MM.1S (cell line): ENCODE measurements around the gene CD6.
A peak's percentile ranks its signal among the peaks of the same experiment; 100 is the strongest.
"Not testable (repeated sequence)": the region's sequence is repeated elsewhere in the genome, so short reads cannot be mapped to it uniquely, and the experiment has no call there.

ENCODE experiments used
- DNase-seq: peaks from one replicate; pipeline ENCODE4 v3.0.0-alpha.2; 2015
- H2AFZ ChIP-seq: fragments of 300-600 bp; sonication (generic); 2 replicates; pipeline ENCODE4 v1.6.0; 2016; ENCODE audit warnings: antibody characterized with exemption, low read length
- H3F3A ChIP-seq: fragments of 300-600 bp; sonication (generic); 2 replicates; pipeline ENCODE4 v1.6.1; 2016; ENCODE audit warnings: mild to moderate bottlenecking, antibody characterized with exemption, low read length, moderate library complexity, mixed read lengths; ENCODE audit not compliant: insufficient read depth
- H3K27ac ChIP-seq: fragments of 300-600 bp; sonication (generic); 2 replicates; pipeline ENCODE4 v1.5.1; 2016; ENCODE audit warnings: mild to moderate bottlenecking, low read length
- H3K27me3 ChIP-seq: fragments of 300-600 bp; sonication (generic); replicated peaks from 2 replicates; pipeline ENCODE4 v1.6.0; 2016; ENCODE audit warnings: low read length; ENCODE audit not compliant: insufficient read depth
- H3K36me3 ChIP-seq: fragments of 300-600 bp; sonication (generic); replicated peaks from 2 replicates; pipeline ENCODE4 v1.6.1; 2016; ENCODE audit warnings: mild to moderate bottlenecking, low read length, mixed read lengths; ENCODE audit not compliant: insufficient read depth
- H3K4me1 ChIP-seq: fragments of 300-600 bp; sonication (generic); 2 replicates; pipeline ENCODE4 v1.6.1; 2016; ENCODE audit warnings: low read length, mixed read lengths
- H3K4me2 ChIP-seq: fragments of 300-600 bp; sonication (generic); 2 replicates; pipeline ENCODE4 v1.6.0; 2016; ENCODE audit warnings: low read depth, low read length
- H3K4me3 ChIP-seq: fragments of 300-600 bp; sonication (generic); 2 replicates; pipeline ENCODE4 v1.5.1; 2016; ENCODE audit warnings: low read length, mixed read lengths
- H3K79me2 ChIP-seq: fragments of 300-600 bp; sonication (generic); 2 replicates; pipeline ENCODE4 v1.6.1; 2016; ENCODE audit warnings: mixed run types, low read length, mixed read lengths
- H3K9ac ChIP-seq: fragments of 300-600 bp; sonication (generic); 2 replicates; pipeline ENCODE4 v1.6.1; 2016; ENCODE audit warnings: low read length, mixed read lengths
- H3K9me2 ChIP-seq: fragments of 300-600 bp; sonication (generic); replicated peaks from 2 replicates; pipeline ENCODE4 v1.6.1; 2016; ENCODE audit warnings: mild to moderate bottlenecking, low read length, mixed read lengths; ENCODE audit not compliant: insufficient read depth
- H3K9me3 ChIP-seq: fragments of 300-600 bp; sonication (generic); replicated peaks from 2 replicates; pipeline ENCODE4 v1.6.1; 2016; ENCODE audit warnings: mild to moderate bottlenecking, low read length, mixed read lengths; ENCODE audit not compliant: insufficient read depth
- H4K20me1 ChIP-seq: fragments of 300-600 bp; sonication (generic); 2 replicates; pipeline ENCODE4 v1.6.1; 2016; ENCODE audit warnings: mild to moderate bottlenecking, low read length, moderate library complexity, mixed read lengths; ENCODE audit not compliant: insufficient read depth
- EZH2 ChIP-seq: fragments of 300-600 bp; sonication (generic); optimal IDR thresholded peaks from 2 replicates; pipeline ENCODE3; 2017; ENCODE audit warnings: low read depth, mild to moderate bottlenecking, antibody characterized with exemption, low read length, mixed read lengths
- EZH2phosphoT487 ChIP-seq: fragments of 300-600 bp; sonication (generic); IDR thresholded peaks from 2 replicates; pipeline ENCODE4 v1.6.1; 2018; ENCODE audit warnings: antibody characterized with exemption, low read length
- TF ChIP-seq, protein P1 (sequence below): fragments of 300-600 bp; sonication (generic); IDR thresholded peaks from 2 replicates; pipeline ENCODE4 v1.5.1; 2016; ENCODE audit warnings: antibody characterized with exemption, low read length, mixed read lengths

CD6 gene

DNA sequence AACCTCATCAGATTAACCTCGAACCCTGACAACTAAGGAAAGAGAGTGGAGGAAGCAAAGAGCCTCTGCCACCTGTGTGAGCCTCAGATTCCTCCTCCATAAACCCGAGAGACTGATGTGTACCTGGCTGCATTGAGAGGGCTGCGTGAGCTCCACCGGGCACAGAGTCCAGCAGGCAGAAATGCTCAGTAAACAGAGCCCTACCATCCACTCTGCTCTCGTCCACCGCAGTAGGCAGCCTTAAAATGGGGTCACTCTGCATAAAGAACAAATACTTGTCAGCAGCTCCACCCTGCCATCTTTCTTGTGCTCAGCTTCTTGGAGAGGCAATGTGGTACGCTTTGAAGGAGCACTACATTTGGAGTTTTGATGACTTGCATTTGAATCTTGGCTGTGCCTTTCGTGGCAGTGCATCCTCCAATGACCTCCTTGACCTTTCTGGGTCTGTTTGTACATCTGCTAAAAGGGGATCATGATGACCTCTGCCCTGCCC, 87.8 kb downstream of the CD6 start:
- Histone ChIP-seq H3K9me3 (no peaks in the 10 kb centered on the region), H3K27me3 (no peaks in the 10 kb centered on the region), H2AFZ (no peak overlapping the region), H3K4me1 (peaks cover 19% of the 10 kb centered on the region), H3K4me2 (no peak overlapping the region), H3K27ac (no peak overlapping the region), H3F3A (peaks cover 25% of the 10 kb centered on the region), H3K4me3 (no peak overlapping the region), H3K9me2 (no peaks in the 10 kb centered on the region), H4K20me1 (no peaks in the 10 kb centered on the region), H3K36me3 (no peaks in the 10 kb centered on the region), H3K79me2 (0 out of 2 replicates have a peak, but pooled peaks cover 3% of the 10 kb centered on the region), H3K9ac (no peak overlapping the region)
- no peak for TF ChIP-seq EZH2
- TF ChIP-seq EZH2phosphoT487 = no peak
- TF ChIP-seq, protein P1, sequence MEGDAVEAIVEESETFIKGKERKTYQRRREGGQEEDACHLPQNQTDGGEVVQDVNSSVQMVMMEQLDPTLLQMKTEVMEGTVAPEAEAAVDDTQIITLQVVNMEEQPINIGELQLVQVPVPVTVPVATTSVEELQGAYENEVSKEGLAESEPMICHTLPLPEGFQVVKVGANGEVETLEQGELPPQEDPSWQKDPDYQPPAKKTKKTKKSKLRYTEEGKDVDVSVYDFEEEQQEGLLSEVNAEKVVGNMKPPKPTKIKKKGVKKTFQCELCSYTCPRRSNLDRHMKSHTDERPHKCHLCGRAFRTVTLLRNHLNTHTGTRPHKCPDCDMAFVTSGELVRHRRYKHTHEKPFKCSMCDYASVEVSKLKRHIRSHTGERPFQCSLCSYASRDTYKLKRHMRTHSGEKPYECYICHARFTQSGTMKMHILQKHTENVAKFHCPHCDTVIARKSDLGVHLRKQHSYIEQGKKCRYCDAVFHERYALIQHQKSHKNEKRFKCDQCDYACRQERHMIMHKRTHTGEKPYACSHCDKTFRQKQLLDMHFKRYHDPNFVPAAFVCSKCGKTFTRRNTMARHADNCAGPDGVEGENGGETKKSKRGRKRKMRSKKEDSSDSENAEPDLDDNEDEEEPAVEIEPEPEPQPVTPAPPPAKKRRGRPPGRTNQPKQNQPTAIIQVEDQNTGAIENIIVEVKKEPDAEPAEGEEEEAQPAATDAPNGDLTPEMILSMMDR = no peak
- no peak for DNase-seq

DNA sequence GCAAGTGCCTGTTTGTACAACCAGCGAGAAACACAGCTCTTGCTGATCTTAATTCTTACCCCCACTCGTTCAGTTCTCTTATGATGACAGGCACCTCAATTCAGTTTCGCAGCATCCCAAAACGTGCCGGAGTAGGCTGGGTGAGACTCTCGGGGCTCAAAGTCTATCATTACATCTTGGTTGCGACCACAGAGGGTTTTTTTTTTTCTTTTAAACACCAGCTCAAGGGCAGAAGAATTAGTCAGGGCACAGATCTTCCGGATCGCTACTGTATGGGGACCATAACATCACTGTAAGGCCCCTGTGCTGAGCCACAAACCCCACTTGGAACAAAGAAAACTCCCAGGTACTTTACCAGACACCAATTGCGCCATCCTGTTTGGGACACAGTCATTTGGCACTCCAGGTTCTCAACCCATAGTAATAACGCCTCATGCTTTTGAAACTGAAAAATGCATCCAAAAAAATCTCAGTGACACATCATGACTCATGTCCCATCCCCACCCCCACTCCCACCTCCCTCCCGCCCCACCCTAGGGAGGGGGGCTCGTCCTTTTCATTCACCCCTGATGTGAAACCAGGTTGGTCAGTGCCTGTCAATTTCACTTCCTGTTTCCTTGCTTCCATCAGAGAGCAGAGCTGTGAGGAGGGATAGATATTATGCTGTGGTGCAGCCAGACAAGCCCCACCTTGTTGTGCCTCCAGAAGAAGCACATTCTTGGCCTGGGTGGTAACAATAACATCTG, 89.8 kb downstream of the CD6 start:
- Histone ChIP-seq H3K9me3 (no peaks in the 10 kb centered on the region), H3K9me2 (no peaks in the 10 kb centered on the region), H3K4me1 (peaks cover 19% of the 10 kb centered on the region), H3F3A (peaks cover 25% of the 10 kb centered on the region), H3K4me2 (peak overlapping the region; percentile 100), H3K27ac (peak overlapping the region; percentile 97), H3K36me3 (no peaks in the 10 kb centered on the region), H3K27me3 (no peaks in the 10 kb centered on the region), H3K9ac (peak overlapping the region; percentile 88), H3K4me3 (peak overlapping the region; percentile 68), H3K79me2 (0 out of 2 replicates have a peak, but pooled peaks cover 3% of the 10 kb centered on the region), H2AFZ (peak overlapping the region; percentile 84), H4K20me1 (no peaks in the 10 kb centered on the region)
- TF ChIP-seq, protein P1 = no peak
- TF ChIP-seq EZH2 (no peak), EZH2phosphoT487 (no peak)
- peak; percentile 81 for DNase-seq

GRCh38 chr11:61062181-61062930, 90.9 kb downstream of the CD6 start:
- no peaks in the 10 kb centered on the region for H3K9me2 ChIP-seq
- no peak overlapping the region for H3K4me3 ChIP-seq
- no peak overlapping the region for H3K9ac ChIP-seq
- H3K36me3 ChIP-seq = no peaks in the 10 kb centered on the region
- H2AFZ ChIP-seq = no peak overlapping the region
- H3F3A ChIP-seq = peaks cover 25% of the 10 kb centered on the region
- no peaks in the 10 kb centered on the region for H3K9me3 ChIP-seq
- peak overlapping the region; percentile 97; the same call in 1 of the 2 replicates for H3K27ac ChIP-seq
- no peaks in the 10 kb centered on the region for H4K20me1 ChIP-seq
- H3K4me2 ChIP-seq = no peak overlapping the region
- H3K27me3 ChIP-seq = no peaks in the 10 kb centered on the region
- 0 out of 2 replicates have a peak, but pooled peaks cover 3% of the 10 kb centered on the region for H3K79me2 ChIP-seq
- DNase-seq = no peak
- TF ChIP-seq EZH2 (no peak), EZH2phosphoT487 (no peak)
- TF ChIP-seq, protein P1 = no peak
- peaks cover 19% of the 10 kb centered on the region for H3K4me1 ChIP-seq

DNA sequence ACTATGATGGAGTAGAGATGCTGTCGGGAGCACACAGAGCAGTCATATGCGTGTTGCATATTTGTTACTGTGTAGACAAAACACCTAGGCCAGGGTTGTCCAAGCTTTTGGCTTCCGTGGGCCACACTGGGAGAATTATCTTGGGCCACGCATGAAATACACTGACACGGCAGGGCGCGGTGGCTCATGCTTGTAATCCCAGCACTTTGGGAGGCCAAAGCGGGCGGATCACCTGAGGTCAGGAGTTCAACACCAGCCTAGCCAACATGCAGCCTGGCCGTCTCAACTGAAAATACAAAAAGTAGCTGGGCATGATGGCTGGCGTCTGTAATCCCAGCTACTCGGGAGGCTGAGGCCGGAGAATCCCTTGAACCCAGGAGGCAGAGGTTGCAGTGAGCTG, 93.8 kb downstream of the CD6 start:
- not testable (repeated sequence) for H3K4me3 ChIP-seq, H4K20me1 ChIP-seq, H3K27ac ChIP-seq, H3K9me2 ChIP-seq, H2AFZ ChIP-seq, H3K36me3 ChIP-seq, DNase-seq, H3K27me3 ChIP-seq, H3K79me2 ChIP-seq, H3K9me3 ChIP-seq, H3K9ac ChIP-seq, H3K4me2 ChIP-seq
- H3K4me1 ChIP-seq = peaks cover 19% of the 10 kb centered on the region
- H3F3A ChIP-seq = peaks cover 22% of the 10 kb centered on the region
